ENCODE data around the gene IFT88. TPM values are rescaled to one million over a fixed set of nuclear protein-coding genes. Genes with fewer than 3 reads are reported as not detected.

IFT88 gene
- total RNA-seq, 4 donors from 2014 or later, result 14.6 to 24.6 (median 19.2) TPM

DNA sequence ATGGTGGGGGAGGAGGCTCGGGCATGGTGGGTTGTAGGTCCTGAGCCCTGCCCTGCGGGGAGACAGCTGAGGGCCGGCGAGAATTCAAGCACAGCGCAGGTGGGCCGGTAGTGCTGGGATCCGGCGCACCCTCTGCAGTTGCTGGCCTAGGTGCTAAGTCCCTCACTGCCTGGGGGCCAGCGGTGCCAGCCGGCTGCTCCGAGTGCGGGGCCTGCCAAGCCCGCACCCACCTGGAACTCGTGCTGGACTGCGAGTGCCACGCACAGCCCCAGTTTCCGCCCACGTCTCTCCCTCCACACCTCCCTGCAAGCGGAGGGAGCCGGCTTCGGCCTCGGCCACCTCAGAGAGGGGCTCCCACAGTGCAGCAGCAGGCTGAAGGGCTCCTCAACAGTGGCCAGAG is 173.1 kb downstream of the IFT88 start:
- Histone ChIP-seq H3K36me3 (peaks cover 0 to 35% (median 0%) of the 10 kb centered on the region in 3 donors), H3K4me1 (no peaks in the 10 kb centered on the region), H3K9me3 (peaks cover 0 to 17% (median 0%) of the 10 kb centered on the region in 4 donors), H3K4me3 (no peak overlapping the region), H3K27me3 (no peaks in the 10 kb centered on the region), H3K27ac (no peak overlapping the region)
- TF ChIP-seq POLR2A (IDR thresholded peaks at IDR 0.05), result no peak
- TF ChIP-seq, protein P1, sequence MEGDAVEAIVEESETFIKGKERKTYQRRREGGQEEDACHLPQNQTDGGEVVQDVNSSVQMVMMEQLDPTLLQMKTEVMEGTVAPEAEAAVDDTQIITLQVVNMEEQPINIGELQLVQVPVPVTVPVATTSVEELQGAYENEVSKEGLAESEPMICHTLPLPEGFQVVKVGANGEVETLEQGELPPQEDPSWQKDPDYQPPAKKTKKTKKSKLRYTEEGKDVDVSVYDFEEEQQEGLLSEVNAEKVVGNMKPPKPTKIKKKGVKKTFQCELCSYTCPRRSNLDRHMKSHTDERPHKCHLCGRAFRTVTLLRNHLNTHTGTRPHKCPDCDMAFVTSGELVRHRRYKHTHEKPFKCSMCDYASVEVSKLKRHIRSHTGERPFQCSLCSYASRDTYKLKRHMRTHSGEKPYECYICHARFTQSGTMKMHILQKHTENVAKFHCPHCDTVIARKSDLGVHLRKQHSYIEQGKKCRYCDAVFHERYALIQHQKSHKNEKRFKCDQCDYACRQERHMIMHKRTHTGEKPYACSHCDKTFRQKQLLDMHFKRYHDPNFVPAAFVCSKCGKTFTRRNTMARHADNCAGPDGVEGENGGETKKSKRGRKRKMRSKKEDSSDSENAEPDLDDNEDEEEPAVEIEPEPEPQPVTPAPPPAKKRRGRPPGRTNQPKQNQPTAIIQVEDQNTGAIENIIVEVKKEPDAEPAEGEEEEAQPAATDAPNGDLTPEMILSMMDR (IDR thresholded peaks at IDR 0.05), result no peak
- TF ChIP-seq EP300 (IDR thresholded peaks at IDR 0.05), result no peak
- WGBS, 2 donors, result 97 to 99% methylated on average over 22 of the region's 22 CpGs
- DNase-seq (ENCODE audit: low spot score in 2 of 2), result no peak

Small RNA genes lying within 50 kb of the gene (small RNA-seq; reads per million reads assigned to genes)
- not detected for gene RNU2-7P

Other genes starting within 250 kb of the IFT88 start
- gene CRYL1, start 41.3 kb upstream of the IFT88 start, total RNA-seq, result 10 to 100 TPM; 33.9 to 60.5 (median 49.5) TPM
- 10 to 100 TPM in 1 of 4 donors, 1 to 10 TPM in 3; 1.7 to 21.4 (median 5.3) TPM for gene IL17D, start 136.5 kb downstream of the IFT88 start, total RNA-seq
- 10 to 100 TPM in 3 of 4 donors, 1 to 10 TPM in 1; 8.2 to 23.7 (median 18.5) TPM for gene EEF1AKMT1, start 206.8 kb downstream of the IFT88 start, total RNA-seq